Glomerular endothelial cell (primary cell): ENCODE measurements around the gene LIPM. TPM values are rescaled to one million over a fixed set of nuclear protein-coding genes. Genes with fewer than 3 reads are reported as not detected.

Source experiments
- DNase-seq: peaks from one replicate; pipeline ENCODE4 v3.0.0-alpha.2; 2011; ENCODE audit warnings: low read depth, low spot score; ENCODE audit errors: extremely low read depth
- total RNA-seq: library from RNA; depleted of rRNA; stranded (reverse); fragments of >200 nt; gene quantifications from 2 replicates; pipeline ENCODE4 v1.2.3, GENCODE V29; 2015

The LIPM gene
- total RNA-seq, 1 donor from 2014 or later: not detected

- no peak for DNase-seq
Measured at GRCh38 chr10:88800152-88801125, 2.1 kb upstream of the LIPM start.

- DNase-seq: no peak
Measured at GRCh38 chr10:88803641-88804040, 1.1 kb downstream of the LIPM start.

- DNase-seq: no peak
Measured at GRCh38 chr10:88804083-88804812, 1.7 kb downstream of the LIPM start.

- DNase-seq: no peak
Measured at GRCh38 chr10:88805361-88805760, 2.8 kb downstream of the LIPM start.

GRCh38 chr10:88805924-88806323 is 3.4 kb downstream of the LIPM start:
- DNase-seq: no peak

GRCh38 chr10:88809621-88810020 is 7.1 kb downstream of the LIPM start:
- no peak for DNase-seq

GRCh38 chr10:88810196-88810961 is 7.8 kb downstream of the LIPM start:
- DNase-seq: peak; percentile 18

GRCh38 chr10:88813200-88813599 is 10.7 kb downstream of the LIPM start:
- DNase-seq: no peak

GRCh38 chr10:88819290-88819689 is 16.8 kb downstream of the LIPM start:
- no peak for DNase-seq

GRCh38 chr10:88820748-88821401 is 18.3 kb downstream of the LIPM start:
- DNase-seq: no peak

GRCh38 chr10:88826388-88826787 is 23.9 kb downstream of the LIPM start:
- no peak for DNase-seq

GRCh38 chr10:88827671-88828070 is 25.1 kb downstream of the LIPM start:
- DNase-seq: no peak

GRCh38 chr10:88828310-88828709 is 25.8 kb downstream of the LIPM start:
- DNase-seq: no peak

GRCh38 chr10:88830643-88831268 is 28.2 kb downstream of the LIPM start:
- DNase-seq: no peak

GRCh38 chr10:88831709-88832108 is 29.2 kb downstream of the LIPM start:
- no peak for DNase-seq

- no peak for DNase-seq
Measured at GRCh38 chr10:88832376-88832775, 29.8 kb downstream of the LIPM start.

GRCh38 chr10:88833156-88833555 is 30.6 kb downstream of the LIPM start:
- DNase-seq: no peak

GRCh38 chr10:88833723-88834122 is 31.2 kb downstream of the LIPM start:
- DNase-seq: no peak

GRCh38 chr10:88835096-88835909 is 32.8 kb downstream of the LIPM start:
- DNase-seq: peak; percentile 57
